Measurements from ENCODE around the gene FAIM2. TPM values are rescaled to one million over a fixed set of nuclear protein-coding genes. Genes with fewer than 3 reads are reported as not detected.

FAIM2 gene
- polyA plus RNA-seq, 1 donor from 2014 or later: 5.3 TPM

GRCh38 chr12:49891012-49891411 lies 12.7 kb downstream of the FAIM2 start:
- Histone ChIP-seq H3K27ac (ENCODE audit: low read length) (no peak overlapping the region), H2AFZ (ENCODE audit: low read depth, low read length) (no peak overlapping the region), H4K20me1 (ENCODE audit: insufficient read depth) (no peaks in the 10 kb centered on the region), H3K36me3 (ENCODE audit: insufficient read depth, low read length) (no peaks in the 10 kb centered on the region), H3F3A (ENCODE audit: insufficient read depth, low read length, poor library complexity, severe bottlenecking) (no peaks in the 10 kb centered on the region), H3K79me2 (replicated peaks; ENCODE audit: insufficient read depth, low read length) (no peaks in the 10 kb centered on the region), H3K9ac (ENCODE audit: low read length) (no peak overlapping the region), H3K9me3 (ENCODE audit: low read length) (no peaks in the 10 kb centered on the region), H3K4me3 (ENCODE audit: low read length) (no peak overlapping the region), H3K4me2 (ENCODE audit: low read length) (no peak overlapping the region), H3K9me2 (ENCODE audit: insufficient read depth, low read length) (no peaks in the 10 kb centered on the region), H3K27me3 (ENCODE audit: insufficient read depth, low read depth, low read length) (no peaks in the 10 kb centered on the region)
- no peak for TF ChIP-seq POLR2AphosphoS5 (IDR thresholded peaks at IDR 0.05)
- no peak for TF ChIP-seq CTCF (IDR thresholded peaks at IDR 0.05; ENCODE audit: poor library complexity, severe bottlenecking)
- TF ChIP-seq EP300 (conservative IDR thresholded peaks at IDR 0.05; ENCODE audit: poor library complexity, severe bottlenecking): no peak
- TF ChIP-seq RAD21 (conservative IDR thresholded peaks at IDR 0.05): no peak
- TF ChIP-seq EZH2 (IDR thresholded peaks at IDR 0.05; ENCODE audit: borderline replicate concordance, insufficient read depth, low read length, poor library complexity, severe bottlenecking): no peak
- no peak for TF ChIP-seq SMC3 (conservative IDR thresholded peaks at IDR 0.05; ENCODE audit: poor library complexity)
- no peak for TF ChIP-seq REST (IDR thresholded peaks at IDR 0.05; ENCODE audit: borderline replicate concordance)
- no peak for TF ChIP-seq MXI1 (conservative IDR thresholded peaks at IDR 0.05; ENCODE audit: poor library complexity, severe bottlenecking)
- no peak for TF ChIP-seq TAF1 (IDR thresholded peaks at IDR 0.05; ENCODE audit: low read depth)

DNA sequence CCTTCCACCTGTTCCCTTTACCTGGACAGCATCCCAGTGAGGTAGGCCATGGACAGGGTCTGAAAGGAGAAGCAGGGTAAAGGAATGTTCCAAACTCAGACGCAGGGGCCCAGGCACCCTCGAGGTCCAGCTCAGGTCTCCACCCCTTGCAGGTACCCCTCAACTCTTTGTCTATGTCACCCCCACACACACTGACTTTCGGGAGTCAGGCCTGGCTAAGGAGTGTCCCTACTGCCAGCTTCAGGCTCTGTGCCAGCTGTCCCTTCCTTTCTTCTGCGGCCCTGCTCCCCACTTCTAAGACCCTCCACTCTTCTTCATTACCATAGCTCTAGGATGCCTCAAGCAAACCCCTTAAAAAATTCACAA lies 13.6 kb downstream of the FAIM2 start:
- no peak overlapping the region for H3K27ac ChIP-seq (ENCODE audit: low read length)
- no peaks in the 10 kb centered on the region for H4K20me1 ChIP-seq (ENCODE audit: insufficient read depth)
- H3K36me3 ChIP-seq (ENCODE audit: insufficient read depth, low read length): no peaks in the 10 kb centered on the region
- no peak overlapping the region for H3K4me3 ChIP-seq (ENCODE audit: low read length)
- no peak for TF ChIP-seq EP300 (conservative IDR thresholded peaks at IDR 0.05; ENCODE audit: poor library complexity, severe bottlenecking)
- no peaks in the 10 kb centered on the region for H3K79me2 ChIP-seq (replicated peaks; ENCODE audit: insufficient read depth, low read length)
- H3K4me2 ChIP-seq (ENCODE audit: low read length): no peak overlapping the region
- no peak overlapping the region for H3K9ac ChIP-seq (ENCODE audit: low read length)
- H3K9me2 ChIP-seq (ENCODE audit: insufficient read depth, low read length): no peaks in the 10 kb centered on the region
- no peaks in the 10 kb centered on the region for H3K9me3 ChIP-seq (ENCODE audit: low read length)
- H3K27me3 ChIP-seq (ENCODE audit: insufficient read depth, low read depth, low read length): no peaks in the 10 kb centered on the region
- H3F3A ChIP-seq (ENCODE audit: insufficient read depth, low read length, poor library complexity, severe bottlenecking): no peaks in the 10 kb centered on the region
- H2AFZ ChIP-seq (ENCODE audit: low read depth, low read length): no peak overlapping the region

All from neural cell (in vitro differentiated cells).